ENCODE measurements around the gene EPB41L2. TPM values are rescaled to one million over a fixed set of nuclear protein-coding genes. Genes with fewer than 3 reads are reported as not detected.

Gene EPB41L2
- total RNA-seq, 4 donors from 2014 or later, result 60.1 to 87.2 (median 67.4) TPM

DNA sequence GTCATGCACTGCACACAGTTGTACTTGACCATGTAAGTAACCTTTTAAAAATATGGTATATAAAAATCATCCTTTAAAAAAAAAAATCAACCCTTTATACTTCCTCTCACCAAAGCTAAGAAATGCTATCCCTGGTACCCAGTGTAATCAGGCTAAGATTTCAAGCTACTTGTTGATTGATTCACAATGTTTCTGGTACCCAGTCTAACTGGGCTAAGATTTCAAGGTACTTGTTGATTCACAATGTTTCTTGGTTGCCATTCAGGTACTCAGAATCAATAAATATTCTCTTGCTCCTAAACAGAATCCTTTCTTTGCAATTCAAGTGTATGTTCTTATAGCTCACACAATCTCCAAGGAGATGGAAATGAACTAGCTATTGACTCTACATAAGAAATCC lies 159.4 kb downstream of the EPB41L2 start:
- no peaks in the 10 kb centered on the region for H3K27me3 ChIP-seq
- intact Hi-C loops (cut with DNase I), result no loop called here
- no peak overlapping the region for H3K4me3 ChIP-seq
- peaks cover 0 to 22% (median 7%) of the 10 kb centered on the region in 4 donors for H3K36me3 ChIP-seq
- TF ChIP-seq POLR2A (IDR thresholded peaks at IDR 0.05; ENCODE audit: low read depth), result no peak
- TF ChIP-seq, protein P1, sequence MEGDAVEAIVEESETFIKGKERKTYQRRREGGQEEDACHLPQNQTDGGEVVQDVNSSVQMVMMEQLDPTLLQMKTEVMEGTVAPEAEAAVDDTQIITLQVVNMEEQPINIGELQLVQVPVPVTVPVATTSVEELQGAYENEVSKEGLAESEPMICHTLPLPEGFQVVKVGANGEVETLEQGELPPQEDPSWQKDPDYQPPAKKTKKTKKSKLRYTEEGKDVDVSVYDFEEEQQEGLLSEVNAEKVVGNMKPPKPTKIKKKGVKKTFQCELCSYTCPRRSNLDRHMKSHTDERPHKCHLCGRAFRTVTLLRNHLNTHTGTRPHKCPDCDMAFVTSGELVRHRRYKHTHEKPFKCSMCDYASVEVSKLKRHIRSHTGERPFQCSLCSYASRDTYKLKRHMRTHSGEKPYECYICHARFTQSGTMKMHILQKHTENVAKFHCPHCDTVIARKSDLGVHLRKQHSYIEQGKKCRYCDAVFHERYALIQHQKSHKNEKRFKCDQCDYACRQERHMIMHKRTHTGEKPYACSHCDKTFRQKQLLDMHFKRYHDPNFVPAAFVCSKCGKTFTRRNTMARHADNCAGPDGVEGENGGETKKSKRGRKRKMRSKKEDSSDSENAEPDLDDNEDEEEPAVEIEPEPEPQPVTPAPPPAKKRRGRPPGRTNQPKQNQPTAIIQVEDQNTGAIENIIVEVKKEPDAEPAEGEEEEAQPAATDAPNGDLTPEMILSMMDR (IDR thresholded peaks at IDR 0.05), result no peak
- TF ChIP-seq EP300 (IDR thresholded peaks at IDR 0.05), result no peak
- H3K4me1 ChIP-seq, result peaks cover 5 to 14% (median 9%) of the 10 kb centered on the region in 4 donors
- H3K9me3 ChIP-seq, result no peaks in the 10 kb centered on the region
- no peak overlapping the region for H3K27ac ChIP-seq (replicated peaks in 1 of 4)
- no peak for DNase-seq (ENCODE audit: extremely low spot score)

DNA sequence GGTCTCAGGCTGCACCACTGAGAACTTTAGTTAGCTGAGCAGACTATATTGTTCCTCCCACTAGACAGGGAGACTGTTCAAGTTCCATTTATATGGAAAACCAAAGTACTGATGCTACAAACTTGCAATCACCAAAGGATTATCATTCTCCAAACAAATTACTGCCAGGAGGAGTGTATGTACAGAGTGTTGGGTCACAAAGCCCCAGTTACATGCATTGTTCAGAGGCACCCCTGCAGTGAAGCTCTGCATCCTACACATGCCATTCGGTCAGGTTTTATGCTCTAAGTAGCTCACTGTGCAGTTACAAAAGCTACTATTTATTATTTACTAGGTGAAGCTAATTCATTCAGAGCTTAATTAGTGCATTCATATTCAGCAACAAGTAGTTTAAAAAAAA lies 160.0 kb downstream of the EPB41L2 start:
- 95% methylated on average over 1 of the region's 1 CpG for WGBS

DNA sequence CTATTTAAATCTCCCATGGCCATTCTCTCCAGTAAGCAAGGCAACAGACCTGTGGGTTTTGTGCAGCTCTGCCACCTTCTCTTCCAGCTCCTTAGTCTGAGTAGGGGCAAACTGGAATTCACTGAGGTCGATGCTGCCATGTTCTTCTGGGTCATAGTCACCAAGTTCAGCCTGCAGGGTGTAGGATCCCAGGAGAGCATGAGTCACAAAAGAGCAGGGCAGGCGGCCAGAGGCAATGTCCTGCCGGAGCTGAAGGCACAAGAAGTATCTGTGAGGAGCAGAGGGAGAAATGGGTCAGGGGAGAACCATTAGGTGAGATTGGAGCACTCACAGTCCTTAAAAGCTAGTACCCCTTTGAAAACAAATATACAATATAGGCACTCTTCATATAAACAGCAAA lies 162.1 kb downstream of the EPB41L2 start:
- no peak for TF ChIP-seq POLR2A (IDR thresholded peaks at IDR 0.05; ENCODE audit: low read depth)
- TF ChIP-seq, protein P1 (IDR thresholded peaks at IDR 0.05), result no peak
- no peak for TF ChIP-seq EP300 (IDR thresholded peaks at IDR 0.05)
- TF ChIP-seq POLR2AphosphoS5 (IDR thresholded peaks at IDR 0.05), result no peak
- Histone ChIP-seq H3K27me3 (no peaks in the 10 kb centered on the region), H3K9me3 (no peaks in the 10 kb centered on the region), H3K27ac (replicated peaks in 1 of 4) (no peak overlapping the region), H3K4me3 (no peak overlapping the region), H3K4me1 (peaks cover 0 to 6% (median 3%) of the 10 kb centered on the region in 4 donors), H3K36me3 (peaks cover 0 to 29% (median 9%) of the 10 kb centered on the region in 4 donors)
- WGBS, result 60% methylated on average over 3 of the region's 3 CpGs
- intact Hi-C loops (cut with DNase I), result no loop called here
- DNase-seq (ENCODE audit: extremely low spot score), result no peak

More for the DNA sequence above, 160.0 kb downstream of the EPB41L2 start:
- Histone ChIP-seq H3K4me3 (no peak overlapping the region), H3K36me3 (peaks cover 0 to 25% (median 9%) of the 10 kb centered on the region in 4 donors), H3K4me1 (peaks cover 5 to 14% (median 9%) of the 10 kb centered on the region in 4 donors), H3K27me3 (no peaks in the 10 kb centered on the region), H3K9me3 (no peaks in the 10 kb centered on the region), H3K27ac (replicated peaks in 1 of 4) (no peak overlapping the region)
- intact Hi-C loops (cut with DNase I), result no loop called here
- no peak for DNase-seq (ENCODE audit: extremely low spot score)
- TF ChIP-seq, protein P1 (IDR thresholded peaks at IDR 0.05), result no peak
- TF ChIP-seq EP300 (IDR thresholded peaks at IDR 0.05) (no peak), POLR2A (IDR thresholded peaks at IDR 0.05; ENCODE audit: low read depth) (no peak), POLR2AphosphoS5 (IDR thresholded peaks at IDR 0.05) (no peak)

DNA sequence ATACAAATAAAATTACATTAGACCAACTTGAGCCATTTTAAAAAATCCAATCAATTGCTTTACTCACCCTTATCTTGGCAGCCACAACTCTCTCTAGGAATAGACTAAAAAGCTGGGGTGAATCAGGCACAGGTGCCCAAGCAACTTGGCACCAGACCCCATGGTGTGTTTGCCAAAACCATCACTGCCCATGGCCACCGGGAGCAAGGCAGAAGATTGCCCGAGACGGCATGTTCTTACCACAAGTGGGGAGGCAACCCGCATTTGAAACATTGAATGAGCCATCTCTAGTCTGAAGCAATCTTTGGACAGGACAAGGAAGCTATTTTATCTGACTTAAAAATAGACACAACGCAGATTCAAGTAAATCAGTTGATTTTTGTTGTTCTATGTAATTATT lies 166.8 kb downstream of the EPB41L2 start:
- Histone ChIP-seq H3K27ac (replicated peaks in 1 of 4) (no peak overlapping the region), H3K27me3 (no peaks in the 10 kb centered on the region), H3K36me3 (peaks cover 0 to 65% (median 16%) of the 10 kb centered on the region in 4 donors), H3K4me3 (no peak overlapping the region), H3K9me3 (no peaks in the 10 kb centered on the region), H3K4me1 (peaks cover 0 to 9% (median 2%) of the 10 kb centered on the region in 4 donors)
- intact Hi-C loops (cut with DNase I), result no loop called here
- no peak for TF ChIP-seq POLR2AphosphoS5 (IDR thresholded peaks at IDR 0.05)
- TF ChIP-seq POLR2A (IDR thresholded peaks at IDR 0.05; ENCODE audit: low read depth), result no peak
- TF ChIP-seq, protein P1 (IDR thresholded peaks at IDR 0.05), result no peak
- TF ChIP-seq EP300 (IDR thresholded peaks at IDR 0.05), result no peak
- WGBS, result 81% methylated on average over 5 of the region's 5 CpGs
- DNase-seq (ENCODE audit: extremely low spot score), result no peak

DNA sequence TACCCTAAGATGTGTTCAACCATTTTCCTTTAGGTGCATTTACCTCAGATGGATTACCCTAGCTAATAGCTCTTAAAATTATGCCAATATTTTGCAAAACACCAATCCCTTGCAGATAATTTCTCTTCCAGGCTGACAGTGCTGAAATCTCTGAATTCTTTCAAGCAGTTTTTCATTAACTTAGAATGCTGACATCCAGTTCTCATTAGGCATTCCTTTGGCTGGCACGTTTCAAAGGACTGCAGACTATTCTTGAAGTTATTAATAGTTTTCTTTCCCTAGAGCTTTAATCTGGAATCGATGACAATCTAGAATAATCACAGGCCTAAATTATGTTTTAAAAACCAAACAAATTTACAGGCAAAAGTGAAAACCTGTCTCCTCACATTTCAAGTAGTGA lies 167.5 kb downstream of the EPB41L2 start:
- no peak for TF ChIP-seq EP300 (IDR thresholded peaks at IDR 0.05)
- no peak for TF ChIP-seq POLR2A (IDR thresholded peaks at IDR 0.05; ENCODE audit: low read depth)
- Histone ChIP-seq H3K4me3 (no peak overlapping the region), H3K4me1 (peaks cover 0 to 9% (median 2%) of the 10 kb centered on the region in 4 donors), H3K27me3 (no peaks in the 10 kb centered on the region), H3K27ac (replicated peaks in 1 of 4) (no peak overlapping the region), H3K36me3 (peaks cover 0 to 58% (median 14%) of the 10 kb centered on the region in 4 donors), H3K9me3 (no peaks in the 10 kb centered on the region)
- intact Hi-C loops (cut with DNase I), result no loop called here
- 40% methylated on average over 2 of the region's 2 CpGs for WGBS
- DNase-seq (ENCODE audit: extremely low spot score), result no peak

Measured in esophagus muscularis mucosa (tissue), 4 donors.